ENCODE data around the gene EXOSC9. TPM values are rescaled to one million over a fixed set of nuclear protein-coding genes. Genes with fewer than 3 reads are reported as not detected.

The EXOSC9 gene
- total and polyA plus RNA-seq, 2 of the 8 experiments (the other 6 are each of a cell fraction or from before 2014, with no cell fraction given), result 33.2 to 54.9 TPM

DNA sequence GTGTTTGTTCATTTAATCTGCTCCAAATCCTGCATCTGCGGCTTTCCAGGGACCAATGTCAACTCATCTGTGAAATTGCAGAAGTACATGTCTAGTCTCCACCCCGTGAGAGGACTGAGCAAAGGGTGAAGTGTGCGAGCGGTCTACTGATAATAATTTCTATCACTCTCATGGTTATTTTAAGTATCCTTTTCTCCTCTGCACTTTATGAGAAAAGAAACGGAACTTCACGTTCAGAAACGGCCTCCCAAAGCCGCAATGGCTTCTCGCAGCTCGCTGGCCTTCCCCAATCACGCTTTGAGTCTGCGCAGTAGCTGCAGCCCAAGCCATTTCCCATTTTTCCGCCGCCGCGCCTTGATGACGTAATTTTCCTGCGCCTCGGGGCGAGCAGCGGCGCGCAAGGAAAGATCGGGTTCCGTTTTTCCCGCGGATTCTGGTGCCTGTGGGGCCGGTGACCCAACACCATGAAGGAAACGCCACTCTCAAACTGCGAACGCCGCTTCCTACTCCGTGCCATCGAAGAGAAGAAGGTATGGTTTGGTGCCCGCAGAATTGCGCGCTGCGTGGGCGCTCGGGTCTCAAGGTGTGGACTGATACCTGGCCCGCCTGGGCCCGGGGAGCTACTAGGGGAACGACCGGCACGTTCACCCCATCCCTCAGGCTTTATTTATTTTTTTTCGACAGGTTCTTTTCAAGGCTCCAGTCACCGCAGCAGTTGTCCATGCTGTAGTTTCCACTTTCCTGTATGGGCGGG lies at the start of gene EXOSC9 (continued):
- peak in 1 of 2 experiments; percentile 82; a peak in 1 of 3 replicates for TF ChIP-seq EP300 (IDR thresholded peaks at IDR 0.05; ENCODE audit: borderline replicate concordance in 1 of 2, low read depth in 2 of 2, low read length in 2 of 2)
- TF ChIP-seq, protein P1, sequence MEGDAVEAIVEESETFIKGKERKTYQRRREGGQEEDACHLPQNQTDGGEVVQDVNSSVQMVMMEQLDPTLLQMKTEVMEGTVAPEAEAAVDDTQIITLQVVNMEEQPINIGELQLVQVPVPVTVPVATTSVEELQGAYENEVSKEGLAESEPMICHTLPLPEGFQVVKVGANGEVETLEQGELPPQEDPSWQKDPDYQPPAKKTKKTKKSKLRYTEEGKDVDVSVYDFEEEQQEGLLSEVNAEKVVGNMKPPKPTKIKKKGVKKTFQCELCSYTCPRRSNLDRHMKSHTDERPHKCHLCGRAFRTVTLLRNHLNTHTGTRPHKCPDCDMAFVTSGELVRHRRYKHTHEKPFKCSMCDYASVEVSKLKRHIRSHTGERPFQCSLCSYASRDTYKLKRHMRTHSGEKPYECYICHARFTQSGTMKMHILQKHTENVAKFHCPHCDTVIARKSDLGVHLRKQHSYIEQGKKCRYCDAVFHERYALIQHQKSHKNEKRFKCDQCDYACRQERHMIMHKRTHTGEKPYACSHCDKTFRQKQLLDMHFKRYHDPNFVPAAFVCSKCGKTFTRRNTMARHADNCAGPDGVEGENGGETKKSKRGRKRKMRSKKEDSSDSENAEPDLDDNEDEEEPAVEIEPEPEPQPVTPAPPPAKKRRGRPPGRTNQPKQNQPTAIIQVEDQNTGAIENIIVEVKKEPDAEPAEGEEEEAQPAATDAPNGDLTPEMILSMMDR (IDR thresholded peaks at IDR 0.05; ENCODE audit: control extremely low read depth in 1 of 3, insufficient read depth in 1 of 3, low read depth in 1 of 3, low read length in 3 of 3), result no peak
- TF ChIP-seq JUN (IDR thresholded peaks at IDR 0.05; ENCODE audit: low read depth, low read length), result peak; percentile 13; the same call in 1 of the 2 replicates
- TF ChIP-seq FOSL1 (IDR thresholded peaks at IDR 0.05; ENCODE audit: insufficient read depth, low read depth, low read length), result no peak
- TF ChIP-seq CHD2 (IDR thresholded peaks at IDR 0.05; ENCODE audit: low read length), result peak; percentile 58; the same call in 1 of the 2 replicates
- TF ChIP-seq NRF1 (IDR thresholded peaks at IDR 0.05; ENCODE audit: low read depth, low read length), result peak; percentile 52
- TF ChIP-seq SIX5 (IDR thresholded peaks at IDR 0.05; ENCODE audit: low read depth, low read length), result no peak
- no peak for TF ChIP-seq SUZ12 (IDR thresholded peaks at IDR 0.05; ENCODE audit: low read length)
- peak; percentile 99 for TF ChIP-seq KDM4A (IDR thresholded peaks at IDR 0.05; ENCODE audit: low read depth, low read length, severe bottlenecking)
- peak; percentile 81; the same call in 1 of the 2 replicates for TF ChIP-seq SP4 (IDR thresholded peaks at IDR 0.05; ENCODE audit: low read length)
- no peak for TF ChIP-seq CBX8 (IDR thresholded peaks at IDR 0.05; ENCODE audit: borderline replicate concordance, low read depth, low read length)
- TF ChIP-seq NANOG (IDR thresholded peaks at IDR 0.05; ENCODE audit: insufficient read depth, low read depth, low read length, poor library complexity, severe bottlenecking), result no peak
- TF ChIP-seq CEBPB (IDR thresholded peaks at IDR 0.05; ENCODE audit: low read depth, low read length), result peak; percentile 73
- peak; percentile 82 for TF ChIP-seq JUND (IDR thresholded peaks at IDR 0.05; ENCODE audit: low read length)
- TF ChIP-seq, protein P2, sequence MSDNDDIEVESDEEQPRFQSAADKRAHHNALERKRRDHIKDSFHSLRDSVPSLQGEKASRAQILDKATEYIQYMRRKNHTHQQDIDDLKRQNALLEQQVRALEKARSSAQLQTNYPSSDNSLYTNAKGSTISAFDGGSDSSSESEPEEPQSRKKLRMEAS (IDR thresholded peaks at IDR 0.05), result peak; percentile 87
- TF ChIP-seq KDM5A (IDR thresholded peaks at IDR 0.05; ENCODE audit: low read length), result peak; percentile 86
- TF ChIP-seq, protein P3, sequence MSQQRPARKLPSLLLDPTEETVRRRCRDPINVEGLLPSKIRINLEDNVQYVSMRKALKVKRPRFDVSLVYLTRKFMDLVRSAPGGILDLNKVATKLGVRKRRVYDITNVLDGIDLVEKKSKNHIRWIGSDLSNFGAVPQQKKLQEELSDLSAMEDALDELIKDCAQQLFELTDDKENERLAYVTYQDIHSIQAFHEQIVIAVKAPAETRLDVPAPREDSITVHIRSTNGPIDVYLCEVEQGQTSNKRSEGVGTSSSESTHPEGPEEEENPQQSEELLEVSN (IDR thresholded peaks at IDR 0.05), result peak; percentile 89
- no peak for TF ChIP-seq TEAD4 (IDR thresholded peaks at IDR 0.05; ENCODE audit: low read depth, low read length)
- peak; percentile 95 for TF ChIP-seq TBP (IDR thresholded peaks at IDR 0.05; ENCODE audit: low read depth, low read length)
- no peak for TF ChIP-seq MAFK (IDR thresholded peaks at IDR 0.05; ENCODE audit: low read depth, low read length)
- 0 out of 2 replicates have a peak, but pooled peaks have one; percentile 32 for TF ChIP-seq CHD1 (IDR thresholded peaks at IDR 0.05; ENCODE audit: low read depth, low read length)

Measured in H1 (cell line).